ENCODE measurements around the gene ZFYVE9.
A peak's percentile ranks its signal among the peaks of the same experiment; 100 is the strongest.
"Not testable (repeated sequence)": the region's sequence is repeated elsewhere in the genome, so short reads cannot be mapped to it uniquely, and the experiment has no call there.

The ZFYVE9 gene

DNA sequence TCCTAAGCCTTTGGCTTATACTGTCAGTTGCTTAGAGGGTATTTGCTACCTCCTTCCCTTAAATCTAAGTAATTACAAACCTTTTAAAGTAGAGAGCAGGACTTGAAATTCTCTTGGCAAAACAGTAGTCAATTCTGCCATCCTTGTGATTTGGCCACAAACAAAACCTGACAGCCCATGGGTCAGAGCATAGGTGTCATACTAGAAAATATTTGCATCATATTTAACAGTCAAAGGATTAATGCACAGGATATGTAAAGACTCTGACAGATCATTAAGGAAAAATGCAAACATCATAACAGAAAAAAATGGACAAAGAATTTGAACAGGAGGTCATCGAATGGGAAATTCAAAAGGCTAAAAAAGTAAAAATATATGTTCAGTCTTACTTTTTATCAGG lies 50.5 kb downstream of the ZFYVE9 start:
- Mint-ChIP-seq H3K36me3 (ENCODE audit: low read depth) (no peaks in the 10 kb centered on the region), H3K4me1 (no peaks in the 10 kb centered on the region), H3K9me3 (no peaks in the 10 kb centered on the region), H3K27ac (no peak overlapping the region), H3K27me3 (no peaks in the 10 kb centered on the region), H3K4me3 (no peak overlapping the region)
- DNase-seq (no peak), ATAC-seq (no peak)

DNA sequence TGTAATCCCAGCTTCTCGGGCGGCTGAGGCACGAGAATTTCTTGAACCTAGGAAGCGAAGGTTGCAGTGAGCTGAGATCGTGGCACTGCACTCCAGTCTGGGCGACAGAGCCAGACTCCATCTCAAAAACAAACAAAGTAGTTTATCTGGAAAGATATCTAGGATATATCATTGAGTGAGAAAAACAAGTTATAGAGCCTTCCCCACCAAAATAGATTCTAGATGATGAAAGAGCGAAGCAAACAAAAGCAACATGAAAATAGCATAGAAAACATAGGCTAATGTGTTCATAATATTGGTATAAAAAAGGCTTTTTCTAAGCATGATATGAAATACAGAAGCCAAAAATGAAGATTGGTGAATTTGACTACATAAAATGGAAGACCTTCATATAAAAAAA lies 52.1 kb downstream of the ZFYVE9 start:
- Mint-ChIP-seq H3K27ac (no peak overlapping the region), H3K27me3 (no peaks in the 10 kb centered on the region), H3K36me3 (ENCODE audit: low read depth) (no peaks in the 10 kb centered on the region), H3K9me3 (peaks cover 3% of the 10 kb centered on the region), H3K4me3 (no peak overlapping the region), H3K4me1 (no peaks in the 10 kb centered on the region)
- ATAC-seq (no peak), DNase-seq (no peak)

DNA sequence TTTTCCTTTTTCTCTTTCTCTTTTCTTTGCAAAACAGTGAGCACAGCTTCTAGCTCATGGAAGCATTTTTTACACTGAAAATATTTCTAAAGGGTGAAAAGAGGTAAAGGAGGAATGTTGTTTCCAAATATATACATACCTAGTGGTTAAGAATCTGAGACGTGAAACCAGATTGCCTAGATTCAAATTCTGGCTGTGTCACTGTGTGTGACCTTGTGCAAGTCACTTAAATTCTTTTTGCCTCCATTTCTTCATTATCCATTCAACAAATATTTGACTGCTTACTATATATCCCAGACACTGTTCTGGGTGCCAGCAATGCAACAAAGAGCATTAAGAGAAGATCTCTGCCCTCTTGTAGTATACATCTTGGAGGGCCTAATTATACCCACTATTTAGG lies 53.3 kb downstream of the ZFYVE9 start:
- H3K27ac Mint-ChIP-seq = no peak overlapping the region

DNA sequence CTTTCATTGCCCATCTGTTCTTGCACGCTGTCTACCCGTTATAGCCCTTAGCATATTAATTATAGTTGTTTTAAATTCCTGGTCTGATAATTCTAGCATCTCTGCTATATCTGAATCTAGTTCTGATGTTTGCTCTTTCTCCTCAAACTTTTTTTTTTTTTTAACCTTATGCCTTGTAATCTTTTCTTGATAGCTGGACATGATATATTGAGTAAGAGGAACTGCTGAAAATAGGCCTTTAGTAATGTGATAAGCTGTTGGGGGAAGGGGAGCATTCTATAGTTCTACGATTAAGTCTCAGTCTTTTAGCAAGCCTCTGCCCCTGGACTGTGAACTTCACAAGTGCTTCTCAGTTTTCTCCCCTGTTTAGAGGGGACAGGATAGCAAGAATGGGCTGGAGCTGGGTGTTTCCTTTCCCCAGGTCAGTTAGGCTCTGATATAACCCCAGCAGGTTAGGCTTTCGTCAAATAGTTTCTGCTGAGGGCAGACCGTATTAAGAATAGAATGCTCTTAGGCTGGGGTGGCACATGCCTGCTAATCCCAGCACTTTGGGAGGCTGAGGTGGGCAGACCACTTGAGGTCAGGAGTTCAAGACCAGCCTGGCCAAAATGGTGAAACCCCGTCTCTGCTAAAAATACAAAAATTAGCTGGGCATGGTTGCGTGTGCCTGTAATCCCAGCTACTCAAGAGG lies 62.2 kb downstream of the ZFYVE9 start:
- peaks cover 2% of the 10 kb centered on the region for H3K27me3 Mint-ChIP-seq
- DNase-seq (no peak), ATAC-seq (no peak)
- no peak overlapping the region for H3K27ac Mint-ChIP-seq
- peaks cover 5% of the 10 kb centered on the region for H3K36me3 Mint-ChIP-seq (ENCODE audit: low read depth)
- H3K4me1 Mint-ChIP-seq = peaks cover 13% of the 10 kb centered on the region
- H3K9me3 Mint-ChIP-seq = peaks cover 7% of the 10 kb centered on the region
- H3K4me3 Mint-ChIP-seq = no peak overlapping the region

More for the DNA sequence above, 53.3 kb downstream of the ZFYVE9 start:
- DNase-seq (no peak), ATAC-seq (no peak)
- Mint-ChIP-seq H3K36me3 (ENCODE audit: low read depth) (no peaks in the 10 kb centered on the region), H3K9me3 (peaks cover 3% of the 10 kb centered on the region), H3K4me3 (no peak overlapping the region), H3K27me3 (no peaks in the 10 kb centered on the region), H3K4me1 (no peaks in the 10 kb centered on the region)

DNA sequence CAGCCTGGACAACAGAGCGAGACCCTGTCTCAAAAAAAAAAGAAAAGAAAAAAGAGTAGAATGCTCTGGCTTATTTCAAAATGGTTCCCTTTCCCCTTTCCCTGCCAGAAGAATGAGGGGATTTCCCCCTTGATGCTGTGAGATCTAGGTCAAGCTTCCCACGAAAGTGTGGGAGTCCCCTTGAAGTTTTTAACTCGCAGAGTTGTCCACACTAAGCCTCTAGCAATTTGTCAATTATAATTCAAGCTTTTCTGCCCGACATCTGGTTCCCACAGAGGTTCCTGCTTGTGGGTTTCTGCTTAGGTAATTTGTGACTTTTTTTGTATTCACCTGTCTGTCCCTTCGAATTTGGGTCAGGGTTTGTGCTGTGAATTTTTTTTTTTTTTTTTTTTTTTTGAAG lies 62.8 kb downstream of the ZFYVE9 start:
- H3K27me3 Mint-ChIP-seq = peaks cover 2% of the 10 kb centered on the region
- ATAC-seq = no peak

DNA sequence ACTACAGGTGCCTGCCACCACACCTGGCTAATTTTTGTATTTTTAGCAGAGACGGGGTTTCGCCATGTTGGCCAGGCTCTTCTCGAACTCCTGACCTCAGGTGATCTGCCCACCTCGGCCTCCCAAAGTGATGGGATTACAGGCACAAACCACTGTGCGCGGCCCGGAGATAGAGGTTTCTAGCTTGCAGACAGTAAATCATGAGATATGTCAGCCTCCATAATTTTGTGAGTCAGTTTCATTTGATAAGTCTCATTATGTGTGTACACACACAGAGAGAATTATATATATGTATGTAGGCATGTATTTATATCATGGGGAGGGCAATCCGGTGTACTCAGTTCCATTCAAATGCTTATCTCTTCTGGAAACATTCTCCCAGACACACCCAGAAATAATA lies 64.8 kb downstream of the ZFYVE9 start:
- H3K4me3 Mint-ChIP-seq; DNase-seq; H3K9me3 Mint-ChIP-seq; H3K36me3 Mint-ChIP-seq (ENCODE audit: low read depth); ATAC-seq; H3K27me3 Mint-ChIP-seq; H3K27ac Mint-ChIP-seq: not testable (repeated sequence)
- H3K4me1 Mint-ChIP-seq = peaks cover 27% of the 10 kb centered on the region

More for the DNA sequence above, 62.8 kb downstream of the ZFYVE9 start:
- no peak for DNase-seq
- H3K36me3 Mint-ChIP-seq (ENCODE audit: low read depth) = peaks cover 5% of the 10 kb centered on the region
- peaks cover 16% of the 10 kb centered on the region for H3K4me1 Mint-ChIP-seq
- no peak overlapping the region for H3K27ac Mint-ChIP-seq
- no peak overlapping the region for H3K4me3 Mint-ChIP-seq
- peaks cover 7% of the 10 kb centered on the region for H3K9me3 Mint-ChIP-seq

DNA sequence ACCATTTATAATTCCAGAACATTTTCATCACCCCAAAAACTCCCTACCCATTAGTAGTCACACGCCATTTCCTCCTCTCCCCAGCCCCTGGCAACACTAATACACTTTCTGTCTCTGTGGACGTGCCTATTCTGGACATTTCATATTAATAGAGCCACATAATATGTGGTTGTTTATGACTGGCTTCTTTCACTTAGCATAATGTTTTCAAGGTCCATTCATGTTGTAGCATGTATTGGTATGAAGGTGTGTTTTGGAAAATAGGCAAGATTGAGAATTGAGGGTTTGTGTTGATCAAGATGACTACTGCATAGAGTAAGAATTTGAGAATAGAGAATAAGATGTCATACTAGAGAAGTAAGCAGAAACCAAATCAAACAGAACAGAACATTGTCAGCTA lies 67.5 kb downstream of the ZFYVE9 start:
- peaks cover 3% of the 10 kb centered on the region for H3K36me3 Mint-ChIP-seq (ENCODE audit: low read depth)
- no peaks in the 10 kb centered on the region for H3K27me3 Mint-ChIP-seq
- H3K9me3 Mint-ChIP-seq = peaks cover 5% of the 10 kb centered on the region
- ATAC-seq = no peak
- no peak for DNase-seq
- peaks cover 22% of the 10 kb centered on the region for H3K4me1 Mint-ChIP-seq
- H3K4me3 Mint-ChIP-seq = no peak overlapping the region
- no peak overlapping the region for H3K27ac Mint-ChIP-seq

DNA sequence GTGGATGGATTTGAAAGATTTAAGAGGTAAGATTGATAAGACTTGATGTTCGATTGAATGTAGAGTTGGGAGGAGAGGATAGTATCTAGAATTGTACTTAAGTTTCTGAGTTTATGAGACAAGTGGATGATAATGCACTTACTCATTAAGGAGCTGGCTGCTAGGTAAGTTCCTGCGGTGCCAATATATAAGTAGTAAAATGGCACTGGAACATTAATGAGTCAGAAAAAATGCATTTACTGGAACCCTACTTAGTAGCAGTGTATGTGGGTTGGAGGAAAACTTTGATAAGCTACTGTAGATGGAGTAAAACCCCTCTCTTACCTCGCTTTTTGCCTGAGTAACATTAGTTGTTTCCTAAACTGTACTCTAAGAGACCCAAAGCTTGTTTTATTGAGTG lies 68.2 kb downstream of the ZFYVE9 start:
- Mint-ChIP-seq H3K27me3 (no peaks in the 10 kb centered on the region), H3K4me3 (no peak overlapping the region), H3K36me3 (ENCODE audit: low read depth) (peaks cover 3% of the 10 kb centered on the region), H3K27ac (no peak overlapping the region), H3K4me1 (peaks cover 16% of the 10 kb centered on the region), H3K9me3 (peaks cover 5% of the 10 kb centered on the region)
- ATAC-seq (peak; percentile 58), DNase-seq (no peak)

DNA sequence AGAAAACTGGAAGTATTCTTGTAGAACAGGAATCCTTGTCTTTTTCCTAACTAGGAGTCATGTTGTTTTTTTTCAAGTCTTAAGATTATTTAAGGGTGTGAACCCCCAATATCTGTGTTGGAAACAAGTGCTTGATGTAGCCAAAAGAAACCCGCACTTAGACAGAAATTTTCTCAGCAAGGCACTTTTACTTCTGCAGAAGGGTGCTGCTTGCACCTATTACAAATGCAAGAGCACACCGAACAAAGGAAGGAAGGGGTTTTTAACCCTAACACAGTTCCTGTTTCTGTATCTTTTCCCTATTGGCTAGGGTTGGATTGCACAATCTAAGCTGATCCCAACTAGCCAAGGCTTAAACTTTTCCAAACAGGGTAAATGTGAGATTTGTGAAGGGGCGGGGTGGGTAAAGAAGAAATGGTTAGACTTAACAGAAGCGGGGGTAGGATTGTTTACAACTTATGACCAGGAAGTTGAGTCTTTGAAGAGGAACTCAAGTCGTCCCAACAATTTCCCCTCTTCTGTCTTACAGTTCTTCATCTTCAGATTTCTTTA lies 75.1 kb downstream of the ZFYVE9 start:
- Mint-ChIP-seq H3K27ac (no peak overlapping the region), H3K27me3 (no peaks in the 10 kb centered on the region), H3K4me3 (no peak overlapping the region), H3K36me3 (ENCODE audit: low read depth) (peaks cover 38% of the 10 kb centered on the region), H3K9me3 (peaks cover 39% of the 10 kb centered on the region), H3K4me1 (no peaks in the 10 kb centered on the region)
- no peak for ATAC-seq
- no peak for DNase-seq

DNA sequence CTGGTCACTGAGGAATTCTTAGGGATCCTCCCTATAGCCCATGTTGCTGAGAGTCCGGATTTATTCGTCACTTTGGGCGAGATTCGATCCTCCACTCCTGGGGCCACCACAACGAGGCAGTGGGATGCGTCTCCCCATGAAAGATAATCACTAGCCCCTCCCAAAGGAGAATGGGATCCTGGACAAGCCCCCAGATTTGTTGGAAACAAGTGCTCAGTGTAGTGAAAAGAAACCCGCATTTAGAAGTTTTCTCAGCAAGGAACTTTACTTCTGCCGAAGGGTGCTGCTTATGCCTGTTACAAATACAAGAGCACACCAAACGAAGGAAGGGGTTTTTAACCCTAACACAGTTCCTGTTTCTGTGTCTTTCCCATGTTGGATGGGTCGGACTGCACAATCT lies 83.3 kb downstream of the ZFYVE9 start:
- H3K27me3 Mint-ChIP-seq = peaks cover 2% of the 10 kb centered on the region
- ATAC-seq = no peak

DNA sequence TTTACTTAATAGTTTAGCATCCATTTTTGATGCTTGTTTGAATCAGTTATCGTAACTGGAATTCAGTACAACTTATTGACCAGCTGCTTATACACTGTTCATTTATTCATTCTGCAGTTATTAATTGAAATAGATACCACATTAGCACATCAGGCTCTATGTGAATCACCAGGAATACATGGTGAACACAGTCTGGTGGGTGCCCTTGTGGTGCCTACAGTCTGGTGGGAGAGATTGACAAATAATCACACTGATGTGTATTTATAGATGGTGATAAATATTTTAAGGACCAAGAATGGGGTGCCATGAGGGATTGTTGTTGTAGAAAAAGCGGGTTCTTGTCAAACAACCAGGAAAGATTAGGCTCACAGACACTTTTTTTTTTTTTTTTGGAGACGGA lies 87.6 kb downstream of the ZFYVE9 start:
- Mint-ChIP-seq H3K9me3 (peaks cover 13% of the 10 kb centered on the region), H3K36me3 (ENCODE audit: low read depth) (peaks cover 17% of the 10 kb centered on the region), H3K4me1 (no peaks in the 10 kb centered on the region), H3K27ac (no peak overlapping the region), H3K4me3 (no peak overlapping the region), H3K27me3 (peaks cover 2% of the 10 kb centered on the region)
- no peak for ATAC-seq
- DNase-seq = no peak

More for the DNA sequence above, 83.3 kb downstream of the ZFYVE9 start:
- Mint-ChIP-seq H3K9me3 (peaks cover 16% of the 10 kb centered on the region), H3K27ac (no peak overlapping the region), H3K4me1 (no peaks in the 10 kb centered on the region), H3K4me3 (no peak overlapping the region), H3K36me3 (ENCODE audit: low read depth) (peaks cover 25% of the 10 kb centered on the region)
- DNase-seq = no peak

DNA sequence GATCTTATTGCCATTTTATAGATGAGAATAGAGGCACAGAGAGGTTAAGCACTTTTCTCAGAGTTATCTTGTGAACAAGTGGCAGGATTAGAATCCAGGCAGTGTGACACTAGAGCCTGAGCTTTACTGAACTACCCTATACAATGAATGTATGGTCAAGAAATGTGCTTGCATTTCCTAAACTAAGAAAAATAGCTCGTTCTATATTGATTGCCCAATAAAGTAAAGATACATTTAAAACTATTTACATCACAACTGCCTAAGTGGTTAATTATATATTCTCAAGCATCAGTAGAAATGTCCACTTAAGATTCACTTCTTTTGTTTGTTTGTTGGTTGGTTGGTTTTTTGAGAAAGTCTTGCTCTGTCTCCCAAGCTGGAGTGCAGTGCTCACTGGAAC lies 91.6 kb downstream of the ZFYVE9 start:
- Mint-ChIP-seq H3K27ac (no peak overlapping the region), H3K9me3 (no peaks in the 10 kb centered on the region), H3K27me3 (peaks cover under 1% of the 10 kb centered on the region), H3K4me1 (peaks cover 4% of the 10 kb centered on the region), H3K4me3 (no peak overlapping the region), H3K36me3 (ENCODE audit: low read depth) (peaks cover 5% of the 10 kb centered on the region)
- ATAC-seq (no peak), DNase-seq (no peak)

DNA sequence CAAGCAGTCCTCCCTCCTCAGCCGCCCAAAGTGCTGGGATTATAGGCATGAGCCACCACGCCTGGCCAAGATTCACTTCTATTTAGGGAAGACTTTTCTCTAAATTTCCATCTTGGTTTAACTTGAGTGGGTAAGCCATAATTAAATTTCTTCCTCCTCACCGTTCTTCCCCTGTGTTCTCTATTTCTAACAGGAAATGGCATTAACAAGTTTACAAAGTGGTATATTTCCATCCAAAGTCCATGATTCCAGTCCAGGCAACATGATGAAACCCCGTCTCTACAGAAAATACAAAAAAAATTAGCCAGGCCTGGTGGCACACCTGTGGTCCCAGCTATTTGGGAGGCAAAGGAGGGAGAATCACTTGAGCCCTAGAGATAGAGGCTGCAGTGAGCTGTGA lies 92.1 kb downstream of the ZFYVE9 start:
- H3K27me3 Mint-ChIP-seq = no peaks in the 10 kb centered on the region
- no peak for DNase-seq
- no peak overlapping the region for H3K4me3 Mint-ChIP-seq
- H3K9me3 Mint-ChIP-seq = no peaks in the 10 kb centered on the region
- peaks cover 4% of the 10 kb centered on the region for H3K4me1 Mint-ChIP-seq
- H3K27ac Mint-ChIP-seq = no peak overlapping the region
- no peak for ATAC-seq
- peaks cover 5% of the 10 kb centered on the region for H3K36me3 Mint-ChIP-seq (ENCODE audit: low read depth)

DNA sequence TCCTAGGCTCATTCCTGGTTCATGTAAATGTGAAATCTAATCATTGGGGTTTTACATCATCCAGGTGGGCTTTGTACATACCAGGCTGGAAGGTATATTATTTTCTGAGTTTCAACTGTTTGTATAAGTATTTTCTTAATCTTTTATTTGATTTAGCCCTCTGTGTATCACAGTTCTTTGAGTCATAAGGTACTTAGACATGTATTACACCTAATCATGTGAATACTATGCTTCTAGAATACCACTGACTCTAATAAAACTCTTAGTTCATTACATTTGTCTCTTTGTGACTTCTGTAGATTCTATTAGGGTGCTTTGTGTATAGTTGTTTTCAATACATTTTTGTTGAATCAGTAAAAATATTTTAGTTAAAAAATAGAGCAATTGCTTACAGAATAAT lies 92.8 kb downstream of the ZFYVE9 start:
- ATAC-seq = no peak

DNA sequence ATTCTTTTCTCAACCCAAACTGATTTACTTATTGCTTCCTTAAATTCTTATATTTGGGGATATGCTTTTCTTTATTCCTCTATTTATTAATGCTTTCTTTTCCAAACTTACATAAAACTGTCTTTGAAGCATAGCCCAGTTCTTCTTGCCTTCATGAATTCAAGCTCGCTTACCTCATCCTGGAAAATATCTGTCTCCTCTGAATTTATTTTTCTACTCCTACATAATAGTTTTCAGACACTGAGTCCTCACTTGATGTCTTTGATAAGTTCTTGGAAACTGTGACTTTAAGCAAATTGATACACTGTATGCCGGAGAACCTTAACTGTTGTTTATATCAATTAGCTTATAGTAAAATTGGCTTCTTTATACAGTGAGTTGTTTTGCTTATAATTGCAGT lies 93.8 kb downstream of the ZFYVE9 start:
- DNase-seq (no peak), ATAC-seq (no peak)
- Mint-ChIP-seq H3K9me3 (no peaks in the 10 kb centered on the region), H3K4me1 (peaks cover 6% of the 10 kb centered on the region), H3K27me3 (no peaks in the 10 kb centered on the region), H3K4me3 (no peak overlapping the region), H3K36me3 (ENCODE audit: low read depth) (peaks cover 5% of the 10 kb centered on the region), H3K27ac (peak overlapping the region; percentile 27)

More for the DNA sequence above, 92.8 kb downstream of the ZFYVE9 start:
- peaks cover 4% of the 10 kb centered on the region for H3K4me1 Mint-ChIP-seq
- H3K36me3 Mint-ChIP-seq (ENCODE audit: low read depth) = peaks cover 5% of the 10 kb centered on the region
- H3K27ac Mint-ChIP-seq = no peak overlapping the region
- no peak for DNase-seq
- no peaks in the 10 kb centered on the region for H3K27me3 Mint-ChIP-seq
- no peaks in the 10 kb centered on the region for H3K9me3 Mint-ChIP-seq
- no peak overlapping the region for H3K4me3 Mint-ChIP-seq

Data from activated naive CD8-positive, alpha-beta T cell treated with anti-CD3 and anti-CD28 coated beads, Interleukin-2, amount 50 U/mL, for 24 hours (primary cell).